Posterior vena cava (tissue), 2 donors: ENCODE results near the gene EXD3. TPM values are rescaled to one million over a fixed set of nuclear protein-coding genes. Genes with fewer than 3 reads are reported as not detected.

Experiments used
- DNase-seq: peaks from one replicate; pipeline ENCODE4 v3.0.0-alpha.2; 2020; ENCODE audit warnings: low spot score
- intact Hi-C, 2 donors: fragments of 100-400 bp; cut with DNase I; formaldehyde crosslinking; loops; one replicate each; pipeline versions ENCODE4 v1.14.1 to v1.14.2; 2022 to 2023
- total RNA-seq, 2 donors: library from RNA; stranded (reverse); fragmentation: NEBNext Ultra II Directional; extraction: Animal tissue kit (Norgen Biotek cat#: 25700); gene quantifications; one replicate each; pipeline ENCODE4 v1.2.1, GENCODE V29; 2021
- donor health status: DM: yes; HTN: yes; CAD: no.
- donor health status: DM: yes; HTN: yes; CAD: no.

EXD3 gene
- total RNA-seq, 2 donors from 2014 or later: 13.9 to 14.6 TPM

- intact Hi-C loops: no loop called here
- peak; percentile 81 for DNase-seq
Observed at GRCh38 chr9:137368431-137369035, 54.4 kb downstream of the EXD3 start.

- intact Hi-C loops: no loop called here
- no peak for DNase-seq
Observed at GRCh38 chr9:137367506-137368430, 55.2 kb downstream of the EXD3 start.

- intact Hi-C loops: no loop called here
- DNase-seq: no peak
Observed at GRCh38 chr9:137366891-137367381, 56.0 kb downstream of the EXD3 start.

GRCh38 chr9:137366445-137366810, 56.5 kb downstream of the EXD3 start:
- intact Hi-C loops: no loop called here
- no peak for DNase-seq

GRCh38 chr9:137365552-137366444, 57.2 kb downstream of the EXD3 start:
- no peak for DNase-seq

GRCh38 chr9:137365056-137365455, 57.9 kb downstream of the EXD3 start:
- intact Hi-C loops: no loop called here
- no peak for DNase-seq

More at GRCh38 chr9:137365552-137366444, 57.2 kb downstream of the EXD3 start:
- intact Hi-C loops: no loop called here

- intact Hi-C loops: no loop called here
- no peak for DNase-seq
Observed at GRCh38 chr9:137359850-137360249, 63.1 kb downstream of the EXD3 start.

GRCh38 chr9:137358126-137358525, 64.8 kb downstream of the EXD3 start:
- intact Hi-C loops: no loop called here
- peak; percentile 38 for DNase-seq

GRCh38 chr9:137357166-137357565, 65.8 kb downstream of the EXD3 start:
- no peak for DNase-seq

GRCh38 chr9:137355761-137356365, 67.1 kb downstream of the EXD3 start:
- intact Hi-C loops: no loop called here
- DNase-seq: peak; percentile 76

More at GRCh38 chr9:137357166-137357565, 65.8 kb downstream of the EXD3 start:
- intact Hi-C loops: no loop called here

GRCh38 chr9:137354845-137355760, 67.9 kb downstream of the EXD3 start:
- intact Hi-C loops: no loop called here

GRCh38 chr9:137354153-137354844, 68.7 kb downstream of the EXD3 start:
- DNase-seq: peak; percentile 76
- intact Hi-C loops: no loop called here

More at GRCh38 chr9:137354845-137355760, 67.9 kb downstream of the EXD3 start:
- DNase-seq: peak; percentile 78

- peak; percentile 85 for DNase-seq
- intact Hi-C loops: no loop called here
Observed at GRCh38 chr9:137353223-137354152, 69.5 kb downstream of the EXD3 start.

GRCh38 chr9:137352511-137353222, 70.3 kb downstream of the EXD3 start:
- intact Hi-C loops: no loop called here

GRCh38 chr9:137351781-137352501, 71.0 kb downstream of the EXD3 start:
- intact Hi-C loops: no loop called here

More at GRCh38 chr9:137352511-137353222, 70.3 kb downstream of the EXD3 start:
- peak; percentile 69 for DNase-seq

More at GRCh38 chr9:137351781-137352501, 71.0 kb downstream of the EXD3 start:
- peak; percentile 80 for DNase-seq
